ENCODE measurements around the gene FBN2.
A peak's percentile ranks its signal among the peaks of the same experiment; 100 is the strongest.

The FBN2 gene

DNA sequence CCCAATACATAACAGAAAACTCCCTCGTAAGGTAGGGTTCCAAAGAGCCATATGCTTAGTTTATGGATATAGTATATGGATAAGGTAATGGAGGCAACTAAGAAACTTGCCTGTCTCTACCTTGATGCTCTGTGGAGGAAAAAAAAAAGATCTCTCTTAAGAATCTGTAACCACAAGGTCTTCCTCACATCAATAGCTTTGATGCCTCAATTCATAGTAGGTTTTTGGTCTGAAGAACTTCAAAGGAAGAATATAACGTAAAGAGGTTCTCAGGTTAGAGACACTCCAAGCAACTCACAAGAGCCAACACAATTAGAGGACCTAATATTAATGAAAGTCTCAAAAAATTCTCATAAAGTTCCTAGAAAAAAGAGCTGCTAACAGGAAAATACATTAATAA lies 140.2 kb downstream of the FBN2 start:
- DNase-seq, result no peak
- H3K9ac ChIP-seq (ENCODE audit: low read depth, low read length), result no peak overlapping the region
- TF ChIP-seq, protein P1, sequence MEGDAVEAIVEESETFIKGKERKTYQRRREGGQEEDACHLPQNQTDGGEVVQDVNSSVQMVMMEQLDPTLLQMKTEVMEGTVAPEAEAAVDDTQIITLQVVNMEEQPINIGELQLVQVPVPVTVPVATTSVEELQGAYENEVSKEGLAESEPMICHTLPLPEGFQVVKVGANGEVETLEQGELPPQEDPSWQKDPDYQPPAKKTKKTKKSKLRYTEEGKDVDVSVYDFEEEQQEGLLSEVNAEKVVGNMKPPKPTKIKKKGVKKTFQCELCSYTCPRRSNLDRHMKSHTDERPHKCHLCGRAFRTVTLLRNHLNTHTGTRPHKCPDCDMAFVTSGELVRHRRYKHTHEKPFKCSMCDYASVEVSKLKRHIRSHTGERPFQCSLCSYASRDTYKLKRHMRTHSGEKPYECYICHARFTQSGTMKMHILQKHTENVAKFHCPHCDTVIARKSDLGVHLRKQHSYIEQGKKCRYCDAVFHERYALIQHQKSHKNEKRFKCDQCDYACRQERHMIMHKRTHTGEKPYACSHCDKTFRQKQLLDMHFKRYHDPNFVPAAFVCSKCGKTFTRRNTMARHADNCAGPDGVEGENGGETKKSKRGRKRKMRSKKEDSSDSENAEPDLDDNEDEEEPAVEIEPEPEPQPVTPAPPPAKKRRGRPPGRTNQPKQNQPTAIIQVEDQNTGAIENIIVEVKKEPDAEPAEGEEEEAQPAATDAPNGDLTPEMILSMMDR (IDR thresholded peaks at IDR 0.05; ENCODE audit: borderline replicate concordance, extremely low read depth, low read length, poor library complexity, severe bottlenecking), result no peak
- TF ChIP-seq EZH2 (IDR thresholded peaks at IDR 0.05; ENCODE audit: borderline replicate concordance, low read depth, low read length, severe bottlenecking), result no peak

DNA sequence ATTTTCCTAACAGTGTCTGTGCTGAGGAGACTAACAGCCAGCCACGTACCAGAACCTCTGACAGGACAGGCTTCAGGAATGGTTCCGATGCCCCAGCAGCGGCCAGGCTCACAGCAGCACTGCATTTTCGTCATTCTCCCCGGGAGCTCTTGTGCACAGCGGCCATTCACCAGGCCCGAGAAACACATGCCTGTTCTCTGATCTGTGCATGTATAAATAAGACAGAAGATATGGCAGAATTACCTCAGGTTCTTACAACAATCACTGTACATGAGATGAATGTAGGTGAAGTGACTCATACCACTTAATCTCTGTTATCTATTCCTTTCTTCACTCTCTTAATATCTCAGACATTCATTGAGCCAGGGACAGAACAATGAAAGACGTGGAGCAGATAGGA lies 143.0 kb downstream of the FBN2 start:
- Histone ChIP-seq H3K36me3 (ENCODE audit: insufficient read depth, low read length) (no peaks in the 10 kb centered on the region), H3K4me1 (ENCODE audit: insufficient read depth, low read length) (no peaks in the 10 kb centered on the region), H3K27ac (ENCODE audit: low read length) (no peak overlapping the region), H3K79me2 (ENCODE audit: insufficient read depth, low read length) (no peaks in the 10 kb centered on the region), H3K27me3 (ENCODE audit: insufficient read depth, low read length, poor library complexity) (no peaks in the 10 kb centered on the region), H3K9ac (ENCODE audit: low read depth, low read length) (no peak overlapping the region), H3K9me3 (ENCODE audit: insufficient read depth, low read length, severe bottlenecking) (no peaks in the 10 kb centered on the region), H2AFZ (ENCODE audit: low read depth, low read length) (no peak overlapping the region), H3K4me2 (ENCODE audit: insufficient read depth, low read length) (no peak overlapping the region), H4K20me1 (ENCODE audit: insufficient read depth, low read length) (no peaks in the 10 kb centered on the region), H3K4me3 (ENCODE audit: low read depth in 1 of 2, low read length in 2 of 2) (no peak overlapping the region)
- ATAC-seq (ENCODE audit: insufficient read depth, low read depth) (no peak), DNase-seq (no peak)
- TF ChIP-seq, protein P1 (IDR thresholded peaks at IDR 0.05; ENCODE audit: borderline replicate concordance, extremely low read depth, low read length, poor library complexity, severe bottlenecking), result no peak
- TF ChIP-seq EZH2 (IDR thresholded peaks at IDR 0.05; ENCODE audit: borderline replicate concordance, low read depth, low read length, severe bottlenecking), result no peak

More for the DNA sequence above, 140.2 kb downstream of the FBN2 start:
- Histone ChIP-seq H3K36me3 (ENCODE audit: insufficient read depth, low read length) (no peaks in the 10 kb centered on the region), H3K27me3 (ENCODE audit: insufficient read depth, low read length, poor library complexity) (no peaks in the 10 kb centered on the region), H4K20me1 (ENCODE audit: insufficient read depth, low read length) (no peaks in the 10 kb centered on the region), H3K79me2 (ENCODE audit: insufficient read depth, low read length) (no peaks in the 10 kb centered on the region), H2AFZ (ENCODE audit: low read depth, low read length) (no peak overlapping the region), H3K4me1 (ENCODE audit: insufficient read depth, low read length) (no peaks in the 10 kb centered on the region), H3K4me3 (ENCODE audit: low read depth in 1 of 2, low read length in 2 of 2) (no peak overlapping the region), H3K27ac (ENCODE audit: low read length) (no peak overlapping the region), H3K4me2 (ENCODE audit: insufficient read depth, low read length) (no peak overlapping the region), H3K9me3 (ENCODE audit: insufficient read depth, low read length, severe bottlenecking) (no peaks in the 10 kb centered on the region)
- peak; percentile 54; the same call in 1 of the 3 replicates for ATAC-seq (ENCODE audit: insufficient read depth, low read depth)

GRCh38 chr5:128384068-128384467 lies 154.0 kb downstream of the FBN2 start:
- H3K36me3 ChIP-seq (ENCODE audit: insufficient read depth, low read length), result no peaks in the 10 kb centered on the region
- no peak overlapping the region for H3K27ac ChIP-seq (ENCODE audit: low read length)
- H2AFZ ChIP-seq (ENCODE audit: low read depth, low read length), result no peak overlapping the region
- no peak overlapping the region for H3K9ac ChIP-seq (ENCODE audit: low read depth, low read length)
- H3K9me3 ChIP-seq (ENCODE audit: insufficient read depth, low read length, severe bottlenecking), result no peaks in the 10 kb centered on the region
- no peaks in the 10 kb centered on the region for H3K27me3 ChIP-seq (ENCODE audit: insufficient read depth, low read length, poor library complexity)
- H4K20me1 ChIP-seq (ENCODE audit: insufficient read depth, low read length), result no peaks in the 10 kb centered on the region
- H3K4me3 ChIP-seq (ENCODE audit: low read depth in 1 of 2, low read length in 2 of 2), result no peak overlapping the region
- TF ChIP-seq, protein P1 (IDR thresholded peaks at IDR 0.05; ENCODE audit: borderline replicate concordance, extremely low read depth, low read length, poor library complexity, severe bottlenecking), result no peak
- TF ChIP-seq EZH2 (IDR thresholded peaks at IDR 0.05; ENCODE audit: borderline replicate concordance, low read depth, low read length, severe bottlenecking), result no peak
- ATAC-seq (ENCODE audit: insufficient read depth, low read depth), result no peak
- no peak overlapping the region for H3K4me2 ChIP-seq (ENCODE audit: insufficient read depth, low read length)
- DNase-seq, result no peak
- H3K79me2 ChIP-seq (ENCODE audit: insufficient read depth, low read length), result no peaks in the 10 kb centered on the region
- no peaks in the 10 kb centered on the region for H3K4me1 ChIP-seq (ENCODE audit: insufficient read depth, low read length)

- ATAC-seq (ENCODE audit: insufficient read depth, low read depth), result no peak
- H3K4me1 ChIP-seq (ENCODE audit: insufficient read depth, low read length), result no peaks in the 10 kb centered on the region
- no peaks in the 10 kb centered on the region for H4K20me1 ChIP-seq (ENCODE audit: insufficient read depth, low read length)
- no peak overlapping the region for H3K4me2 ChIP-seq (ENCODE audit: insufficient read depth, low read length)
- no peak overlapping the region for H3K4me3 ChIP-seq (ENCODE audit: low read depth in 1 of 2, low read length in 2 of 2)
- DNase-seq, result no peak
- H3K36me3 ChIP-seq (ENCODE audit: insufficient read depth, low read length), result no peaks in the 10 kb centered on the region
- no peaks in the 10 kb centered on the region for H3K79me2 ChIP-seq (ENCODE audit: insufficient read depth, low read length)
- H3K27me3 ChIP-seq (ENCODE audit: insufficient read depth, low read length, poor library complexity), result no peaks in the 10 kb centered on the region
- no peak overlapping the region for H2AFZ ChIP-seq (ENCODE audit: low read depth, low read length)
- H3K9me3 ChIP-seq (ENCODE audit: insufficient read depth, low read length, severe bottlenecking), result no peaks in the 10 kb centered on the region
- H3K9ac ChIP-seq (ENCODE audit: low read depth, low read length), result no peak overlapping the region
- H3K27ac ChIP-seq (ENCODE audit: low read length), result no peak overlapping the region
- TF ChIP-seq, protein P1 (IDR thresholded peaks at IDR 0.05; ENCODE audit: borderline replicate concordance, extremely low read depth, low read length, poor library complexity, severe bottlenecking), result no peak
These were observed 157.7 kb downstream of the FBN2 start for GRCh38 chr5:128380337-128380736.

Measured in DND-41 (cell line).